Activated naive CD4-positive, alpha-beta T cell treated with anti-CD3 and anti-CD28 coated beads, Interleukin-2, amount 50 U/mL, for 24 hours (primary cell): Measurements from ENCODE around the gene FBXL12.
A peak's percentile ranks its signal among the peaks of the same experiment; 100 is the strongest.
"Not testable (repeated sequence)": the region's sequence is repeated elsewhere in the genome, so short reads cannot be mapped to it uniquely, and the experiment has no call there.

Experiments
- H3K27ac Mint-ChIP-seq: one replicate; pipeline ENCODE4 v1.8.0; 2021; ENCODE audit warnings: mild to moderate bottlenecking, mixed read lengths
- H3K27me3 Mint-ChIP-seq: one replicate; pipeline ENCODE4 v1.8.0; 2021; ENCODE audit warnings: mixed read lengths
- H3K36me3 Mint-ChIP-seq: one replicate; pipeline ENCODE4 v1.8.0; 2021; ENCODE audit warnings: mixed read lengths
- H3K4me1 Mint-ChIP-seq: one replicate; pipeline ENCODE4 v1.8.0; 2021; ENCODE audit warnings: mixed read lengths
- H3K4me3 Mint-ChIP-seq: one replicate; pipeline ENCODE4 v1.8.0; 2021; ENCODE audit warnings: mild to moderate bottlenecking, mixed read lengths
- H3K9me3 Mint-ChIP-seq: one replicate; pipeline ENCODE4 v1.8.0; 2021; ENCODE audit warnings: mixed read lengths

The FBXL12 gene

DNA sequence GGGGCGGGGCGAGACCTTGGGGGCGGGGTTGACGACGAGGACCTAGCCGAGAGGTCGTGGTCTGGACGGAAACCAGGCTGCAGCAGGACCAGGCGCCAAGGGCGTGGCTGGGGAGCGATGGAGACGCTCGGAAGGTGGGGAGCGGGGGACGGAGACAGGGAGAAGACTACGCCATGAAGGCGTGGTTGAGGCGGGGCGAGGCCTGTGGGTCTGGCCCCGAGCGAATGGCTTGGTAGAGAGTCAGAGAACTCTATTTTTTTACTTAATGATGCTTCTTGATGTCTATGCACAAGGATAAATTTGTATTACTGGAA, 674 bp upstream of the FBXL12 start:
- H3K4me3 Mint-ChIP-seq = peak overlapping the region; percentile 89
- H3K9me3 Mint-ChIP-seq = no peaks in the 10 kb centered on the region
- peaks cover 38% of the 10 kb centered on the region for H3K4me1 Mint-ChIP-seq
- H3K27me3 Mint-ChIP-seq = no peaks in the 10 kb centered on the region
- H3K36me3 Mint-ChIP-seq = peaks cover 11% of the 10 kb centered on the region
- peak overlapping the region; percentile 87 for H3K27ac Mint-ChIP-seq

DNA sequence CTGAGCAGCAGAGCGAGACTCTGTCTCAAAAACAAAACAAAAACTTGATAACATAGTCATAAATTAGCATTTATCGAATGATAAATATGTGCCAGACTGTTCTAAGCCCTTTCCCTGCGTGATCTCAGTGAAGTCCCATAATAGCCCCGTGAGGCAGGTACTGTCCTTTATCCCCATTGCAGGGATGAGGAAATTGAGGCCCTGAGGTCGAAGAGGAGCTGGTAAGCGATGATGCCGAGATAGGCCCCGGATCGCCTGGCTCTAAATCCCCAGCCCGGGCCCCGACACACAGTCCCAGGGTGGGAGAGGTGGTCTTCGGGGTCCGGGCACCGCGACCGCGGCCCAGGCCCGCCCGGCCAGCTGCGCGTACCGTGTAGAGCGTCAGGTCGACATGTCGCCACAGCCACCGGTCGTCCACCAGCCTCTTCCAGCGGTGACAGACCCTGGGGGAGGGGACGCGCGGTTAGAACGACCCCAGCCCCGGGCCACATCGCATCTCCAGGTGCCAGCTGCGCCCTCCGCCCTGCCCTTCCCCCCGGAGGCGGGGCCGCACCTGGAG, 625 bp downstream of the FBXL12 start:
- Mint-ChIP-seq H3K4me1 (peaks cover 42% of the 10 kb centered on the region), H3K4me3 (peak overlapping the region; percentile 89), H3K27ac (peak overlapping the region; percentile 87), H3K9me3 (no peaks in the 10 kb centered on the region), H3K27me3 (no peaks in the 10 kb centered on the region), H3K36me3 (peaks cover 13% of the 10 kb centered on the region)

DNA sequence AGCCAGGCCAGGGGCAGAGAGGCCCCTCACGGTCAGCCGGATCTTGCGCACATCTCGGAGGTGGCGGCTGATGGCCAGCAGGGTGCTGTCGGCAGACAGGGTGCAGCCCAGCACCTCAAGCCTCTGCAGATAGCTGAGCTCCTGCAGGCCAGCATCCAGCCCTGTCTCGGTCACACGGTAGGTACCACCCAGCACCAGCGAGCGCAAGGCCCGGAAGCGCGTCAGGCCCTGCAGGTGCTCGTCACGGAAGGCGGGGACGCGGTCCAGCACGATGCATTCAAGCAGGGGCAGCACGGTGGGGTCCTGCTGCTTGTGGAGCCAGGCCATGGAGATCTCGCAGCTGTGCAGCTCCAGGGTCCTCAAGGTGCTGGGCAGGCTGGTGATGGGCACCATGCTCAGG, 7.7 kb downstream of the FBXL12 start:
- no peak overlapping the region for H3K27ac Mint-ChIP-seq
- no peaks in the 10 kb centered on the region for H3K27me3 Mint-ChIP-seq
- peaks cover 41% of the 10 kb centered on the region for H3K4me1 Mint-ChIP-seq
- H3K4me3 Mint-ChIP-seq = no peak overlapping the region
- H3K9me3 Mint-ChIP-seq = no peaks in the 10 kb centered on the region
- peaks cover 10% of the 10 kb centered on the region for H3K36me3 Mint-ChIP-seq

DNA sequence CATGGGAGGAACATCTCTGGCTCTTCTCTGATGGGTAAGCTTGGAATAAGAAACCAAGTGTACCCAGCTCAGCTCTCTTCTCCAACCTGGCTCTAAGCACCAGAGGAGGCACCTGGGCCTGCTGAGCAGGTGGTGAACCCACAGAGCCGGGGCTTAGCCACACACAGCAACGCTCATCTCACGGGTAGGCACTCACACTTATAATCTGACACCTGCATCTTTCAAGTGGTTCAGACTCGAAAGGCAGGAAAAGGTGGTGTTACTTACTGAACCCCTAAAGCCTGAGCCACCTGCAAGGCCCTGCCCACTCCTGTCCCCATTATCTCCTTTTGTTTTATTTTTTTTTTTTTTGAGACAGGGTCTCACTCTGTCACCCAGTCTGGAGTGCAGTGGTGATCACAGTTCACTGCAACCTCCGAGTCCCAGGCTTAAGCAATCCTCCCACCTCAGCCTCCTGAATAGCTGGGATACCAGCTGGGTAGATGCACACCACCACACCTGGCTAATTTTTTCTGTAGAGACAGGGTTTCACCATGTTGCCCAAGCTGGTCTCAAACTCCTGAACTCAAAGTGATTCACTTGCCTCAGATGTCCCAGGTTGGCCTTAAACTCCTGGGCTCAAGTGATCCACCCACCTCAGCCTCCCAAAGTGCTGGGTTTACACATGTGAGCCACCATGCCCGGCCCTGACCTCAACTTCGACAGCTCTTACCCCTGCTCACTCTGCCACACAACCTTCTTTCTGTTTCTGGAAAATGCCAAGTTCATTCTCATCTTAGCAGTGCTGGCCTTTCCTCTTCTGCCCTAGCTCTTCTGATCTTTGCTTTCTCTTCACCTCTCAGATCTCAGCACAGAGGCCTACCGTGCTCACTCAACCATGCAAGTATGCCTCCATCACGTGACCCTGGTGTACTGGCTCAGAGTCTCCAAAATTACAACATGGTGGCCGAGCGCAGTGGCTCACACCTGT, 9.7 kb downstream of the FBXL12 start:
- Mint-ChIP-seq H3K4me1 (peaks cover 36% of the 10 kb centered on the region), H3K4me3 (peak overlapping the region; percentile 31), H3K27me3 (no peaks in the 10 kb centered on the region), H3K36me3 (peaks cover 8% of the 10 kb centered on the region), H3K9me3 (no peaks in the 10 kb centered on the region), H3K27ac (peak overlapping the region; percentile 69)

DNA sequence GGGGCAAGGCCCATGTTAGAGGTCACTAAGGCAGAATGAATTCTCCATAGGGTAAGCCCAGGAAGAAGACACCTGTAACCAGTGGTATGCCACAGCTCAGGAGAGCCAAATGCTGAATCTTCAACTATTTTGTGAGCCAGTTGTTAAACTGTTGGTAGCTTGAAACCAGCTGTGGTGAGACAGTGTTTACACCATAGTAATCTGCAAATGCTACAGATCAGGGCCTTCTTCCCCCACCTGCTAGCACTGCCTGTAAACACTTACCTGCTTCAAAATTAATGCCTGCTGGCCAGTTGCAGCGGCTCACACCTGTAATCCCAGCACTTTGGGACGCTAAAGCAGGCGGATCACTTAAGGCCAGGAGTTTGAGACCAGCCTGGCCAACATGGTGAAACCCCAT, 12.1 kb downstream of the FBXL12 start:
- H3K9me3 Mint-ChIP-seq = no peaks in the 10 kb centered on the region
- peaks cover 36% of the 10 kb centered on the region for H3K4me1 Mint-ChIP-seq
- no peak overlapping the region for H3K27ac Mint-ChIP-seq
- H3K36me3 Mint-ChIP-seq = peaks cover 6% of the 10 kb centered on the region
- no peaks in the 10 kb centered on the region for H3K27me3 Mint-ChIP-seq
- H3K4me3 Mint-ChIP-seq = no peak overlapping the region

DNA sequence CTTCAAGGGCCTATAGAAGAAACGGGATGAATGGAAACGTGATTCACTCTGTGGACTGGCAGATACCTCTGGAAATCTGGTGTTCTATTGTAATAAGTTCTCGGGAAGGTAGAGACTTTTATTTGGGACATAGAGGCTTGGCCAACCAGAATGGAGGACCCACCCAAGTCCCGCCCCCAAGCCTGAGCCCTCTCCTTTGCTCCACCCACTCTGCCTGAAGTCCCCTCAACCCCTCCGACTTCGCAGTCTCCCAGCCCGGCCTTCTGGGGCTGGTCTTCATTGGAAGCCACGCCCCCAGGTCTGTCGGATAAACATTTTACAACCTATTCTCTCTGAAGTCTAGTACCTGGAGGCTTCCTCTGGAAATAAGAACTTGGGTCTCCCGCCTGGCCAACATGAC, 16.9 kb downstream of the FBXL12 start:
- Mint-ChIP-seq H3K27me3 (no peaks in the 10 kb centered on the region), H3K4me3 (no peak overlapping the region), H3K27ac (no peak overlapping the region), H3K4me1 (peaks cover 27% of the 10 kb centered on the region), H3K36me3 (peaks cover 2% of the 10 kb centered on the region), H3K9me3 (no peaks in the 10 kb centered on the region)

DNA sequence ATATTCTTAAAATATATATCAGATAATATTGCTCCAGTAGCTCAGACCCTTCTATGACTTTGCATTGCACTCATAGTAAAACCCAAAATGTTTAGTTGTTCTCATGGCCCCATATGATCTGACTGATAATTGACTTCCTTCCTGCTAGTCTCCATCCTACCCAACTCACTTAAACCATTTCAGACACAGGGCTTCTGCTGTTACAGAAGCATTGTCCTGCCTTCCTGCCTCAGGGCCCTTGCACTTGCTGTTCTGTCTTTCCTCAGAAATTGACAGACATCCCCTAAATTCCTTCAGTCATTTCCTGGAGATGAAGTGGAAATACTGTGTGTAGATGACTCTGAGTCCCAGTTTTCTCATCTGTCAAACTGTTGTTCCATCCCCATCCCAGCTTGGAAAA, 19.7 kb downstream of the FBXL12 start:
- H3K36me3 Mint-ChIP-seq = peaks cover 2% of the 10 kb centered on the region
- no peaks in the 10 kb centered on the region for H3K9me3 Mint-ChIP-seq
- H3K4me3 Mint-ChIP-seq = no peak overlapping the region
- no peaks in the 10 kb centered on the region for H3K27me3 Mint-ChIP-seq
- no peak overlapping the region for H3K27ac Mint-ChIP-seq
- peaks cover 27% of the 10 kb centered on the region for H3K4me1 Mint-ChIP-seq

DNA sequence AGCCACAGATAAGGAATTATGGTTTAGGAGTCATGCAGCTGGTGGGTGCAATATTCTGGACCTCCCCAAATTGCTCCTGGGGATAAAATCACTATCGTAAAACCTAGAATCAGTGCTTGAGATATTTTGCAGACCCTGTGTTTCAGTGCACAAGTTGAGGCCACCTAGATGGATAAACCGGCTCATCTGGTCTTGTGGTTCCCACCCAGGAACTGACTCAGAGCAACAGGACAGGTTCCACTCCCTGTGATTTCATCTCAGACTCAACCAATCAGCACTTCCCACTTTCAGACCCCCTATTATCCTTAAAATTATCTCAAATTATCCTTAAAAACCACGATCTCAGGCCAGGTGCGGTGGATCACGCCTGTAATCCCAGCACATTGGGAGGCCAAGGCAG, 21.0 kb downstream of the FBXL12 start:
- Mint-ChIP-seq H3K9me3 (no peaks in the 10 kb centered on the region), H3K27ac (no peak overlapping the region), H3K4me1 (peaks cover 27% of the 10 kb centered on the region), H3K4me3 (no peak overlapping the region), H3K36me3 (no peaks in the 10 kb centered on the region), H3K27me3 (no peaks in the 10 kb centered on the region)

DNA sequence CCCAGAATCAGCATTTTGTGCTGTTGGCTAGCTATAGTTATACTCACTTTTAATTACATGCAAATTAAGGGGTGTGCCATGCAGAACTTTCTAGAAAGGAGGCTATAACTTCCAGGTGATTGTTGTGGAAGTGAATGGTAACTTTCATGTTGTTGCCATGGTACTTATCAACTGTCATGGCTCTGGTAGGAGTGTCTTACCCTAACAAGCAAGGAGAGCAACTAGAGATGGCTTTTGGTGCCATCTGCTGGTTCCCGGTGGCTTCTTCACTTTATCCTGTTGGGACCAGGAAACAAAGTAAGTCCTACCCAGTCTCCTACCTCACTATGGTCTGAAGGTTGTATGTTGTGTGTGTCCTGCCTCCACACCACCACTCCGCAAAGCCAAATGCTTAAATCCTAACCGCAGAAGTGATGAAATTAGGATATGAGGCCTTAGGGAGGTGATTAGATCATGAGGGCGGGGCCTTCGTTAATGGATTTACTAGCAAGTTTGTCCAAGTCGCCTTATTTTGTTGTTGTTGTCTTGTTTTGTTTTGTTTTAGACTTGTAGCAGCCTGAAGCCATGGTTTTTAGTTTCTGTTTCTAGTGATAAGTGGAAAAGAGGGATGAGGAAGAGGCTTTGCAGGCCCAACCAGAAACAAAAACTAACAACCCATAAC, 22.6 kb downstream of the FBXL12 start:
- H3K36me3 Mint-ChIP-seq = no peaks in the 10 kb centered on the region
- H3K4me3 Mint-ChIP-seq = no peak overlapping the region
- H3K4me1 Mint-ChIP-seq = peaks cover 32% of the 10 kb centered on the region
- peak overlapping the region; percentile 68 for H3K27ac Mint-ChIP-seq
- no peaks in the 10 kb centered on the region for H3K27me3 Mint-ChIP-seq
- no peaks in the 10 kb centered on the region for H3K9me3 Mint-ChIP-seq

DNA sequence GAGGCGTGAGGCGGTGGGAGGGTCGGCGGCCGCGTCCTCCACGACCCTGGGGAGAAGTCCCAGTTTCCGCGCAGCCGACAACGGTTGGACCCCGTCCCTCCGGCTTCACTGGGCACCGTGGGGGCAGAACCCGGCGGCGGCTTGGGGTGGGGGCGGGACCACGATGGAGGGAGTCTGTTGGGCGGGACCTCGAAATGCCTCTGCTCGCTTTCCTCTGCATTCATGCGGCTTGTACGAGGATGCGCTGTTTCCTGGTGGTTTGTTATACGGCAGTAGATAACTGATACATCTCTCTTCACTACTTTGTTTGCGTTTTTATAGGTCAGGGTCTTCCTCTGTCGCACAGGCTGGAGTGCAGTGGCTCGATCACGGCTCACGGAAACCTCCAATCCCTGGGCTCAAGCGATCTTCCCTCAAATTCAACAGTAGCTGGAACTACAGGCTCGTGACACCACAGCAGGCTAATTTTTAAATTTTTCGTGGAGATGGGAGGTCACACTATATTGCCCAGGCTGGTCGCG, 25.7 kb downstream of the FBXL12 start:
- H3K27ac Mint-ChIP-seq = peak overlapping the region; percentile 93
- no peaks in the 10 kb centered on the region for H3K27me3 Mint-ChIP-seq
- no peaks in the 10 kb centered on the region for H3K9me3 Mint-ChIP-seq
- no peaks in the 10 kb centered on the region for H3K36me3 Mint-ChIP-seq
- H3K4me3 Mint-ChIP-seq = peak overlapping the region; percentile 84
- H3K4me1 Mint-ChIP-seq = peaks cover 28% of the 10 kb centered on the region

DNA sequence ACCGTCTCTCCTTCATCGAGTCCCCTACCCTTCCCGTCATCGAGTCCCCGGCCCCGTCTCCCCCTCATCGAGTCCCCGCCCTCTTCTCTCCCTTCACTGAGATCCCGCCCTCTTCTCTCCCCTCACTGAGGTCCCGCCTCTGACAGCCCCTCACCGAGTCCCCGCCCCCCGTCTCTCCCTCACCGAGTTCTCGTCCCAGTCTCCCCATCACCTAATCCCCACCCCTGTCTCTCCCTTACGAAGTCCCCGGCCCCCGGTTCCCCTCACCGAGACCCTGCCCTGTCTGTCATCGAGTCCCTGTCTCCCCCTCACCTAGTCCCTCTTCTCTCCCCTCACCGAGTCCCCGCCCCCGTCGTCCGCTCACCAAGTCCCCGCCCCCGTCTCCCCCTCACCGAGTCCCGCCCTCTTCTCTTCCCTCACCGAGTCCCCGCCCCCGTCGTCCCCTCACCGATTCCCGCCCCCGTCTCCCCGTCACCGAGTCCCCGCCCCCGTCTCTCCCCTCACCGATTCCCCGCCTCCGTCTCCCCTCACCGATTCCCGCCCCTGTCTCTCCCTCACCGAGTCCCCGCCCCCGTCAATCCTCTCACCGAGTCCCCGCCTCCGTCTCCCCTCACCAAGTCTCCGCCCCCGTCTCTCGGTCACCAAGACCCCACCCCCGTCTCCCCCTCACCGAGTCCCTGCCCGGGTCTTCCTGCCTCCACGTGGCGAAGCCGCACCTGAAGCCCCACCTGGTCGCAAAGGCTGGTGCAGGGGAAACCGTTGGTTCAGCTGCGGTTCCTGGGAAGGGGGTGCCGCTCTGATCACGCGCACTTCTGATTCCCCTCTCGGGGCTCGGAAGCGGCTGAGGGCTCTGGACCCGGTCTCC, 26.4 kb downstream of the FBXL12 start:
- Mint-ChIP-seq H3K27me3 (no peaks in the 10 kb centered on the region), H3K9me3 (no peaks in the 10 kb centered on the region), H3K4me3 (peak overlapping the region; percentile 84), H3K27ac (peak overlapping the region; percentile 91), H3K4me1 (peaks cover 28% of the 10 kb centered on the region), H3K36me3 (no peaks in the 10 kb centered on the region)

DNA sequence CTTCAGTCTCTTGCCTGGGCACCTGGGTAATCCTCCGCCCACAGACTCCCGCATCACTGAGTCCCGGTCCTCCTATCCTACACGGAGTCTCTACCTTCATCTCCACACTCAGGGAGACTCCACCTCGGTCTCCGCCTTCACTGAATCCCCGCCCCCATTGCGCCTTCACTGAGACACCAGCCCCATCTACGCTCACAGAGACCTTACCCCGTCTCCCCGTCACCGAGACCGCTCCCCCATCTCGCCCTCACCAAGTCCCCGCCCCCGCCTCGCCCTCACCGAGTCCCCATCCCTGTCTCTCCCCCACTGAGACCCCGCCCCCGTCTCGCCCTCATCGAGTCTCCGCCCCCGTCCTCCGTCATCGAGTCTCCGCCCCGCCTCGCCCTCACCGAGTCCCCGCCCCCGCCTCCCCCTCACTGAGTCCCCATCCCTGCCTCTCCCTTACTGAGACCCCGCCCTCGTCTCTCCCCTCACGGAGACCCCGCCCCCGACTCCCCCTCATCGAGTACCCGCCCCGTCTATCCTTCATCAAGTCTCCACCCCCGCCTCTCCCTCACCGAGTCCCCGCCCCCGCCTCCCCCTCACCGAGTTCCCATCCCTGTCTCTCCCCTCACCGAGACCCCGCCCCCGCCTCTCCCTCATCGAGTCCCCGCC, 27.2 kb downstream of the FBXL12 start:
- no peaks in the 10 kb centered on the region for H3K36me3 Mint-ChIP-seq
- peaks cover 28% of the 10 kb centered on the region for H3K4me1 Mint-ChIP-seq
- H3K27ac Mint-ChIP-seq = peak overlapping the region; percentile 91
- H3K9me3 Mint-ChIP-seq = no peaks in the 10 kb centered on the region
- no peaks in the 10 kb centered on the region for H3K27me3 Mint-ChIP-seq
- peak overlapping the region; percentile 93 for H3K4me3 Mint-ChIP-seq

DNA sequence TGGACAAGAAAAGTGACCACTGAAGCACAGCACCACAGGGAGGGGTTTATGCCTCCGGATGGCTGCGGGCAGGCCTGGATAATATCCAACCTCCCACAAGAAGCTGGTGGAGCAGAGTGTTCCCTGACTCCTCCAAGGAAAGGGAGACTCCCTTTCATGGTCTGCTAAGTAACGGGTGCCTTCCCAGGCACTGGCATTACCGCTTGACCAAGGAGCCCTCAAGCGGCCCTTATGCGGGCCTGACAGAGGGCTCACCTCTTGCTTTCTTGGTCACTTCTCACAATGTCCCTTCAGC, 27.9 kb downstream of the FBXL12 start:
- H3K4me3 Mint-ChIP-seq = peak overlapping the region; percentile 93
- H3K36me3 Mint-ChIP-seq, H3K9me3 Mint-ChIP-seq, H3K27ac Mint-ChIP-seq, H3K27me3 Mint-ChIP-seq: not testable (repeated sequence)
- peaks cover 21% of the 10 kb centered on the region for H3K4me1 Mint-ChIP-seq

DNA sequence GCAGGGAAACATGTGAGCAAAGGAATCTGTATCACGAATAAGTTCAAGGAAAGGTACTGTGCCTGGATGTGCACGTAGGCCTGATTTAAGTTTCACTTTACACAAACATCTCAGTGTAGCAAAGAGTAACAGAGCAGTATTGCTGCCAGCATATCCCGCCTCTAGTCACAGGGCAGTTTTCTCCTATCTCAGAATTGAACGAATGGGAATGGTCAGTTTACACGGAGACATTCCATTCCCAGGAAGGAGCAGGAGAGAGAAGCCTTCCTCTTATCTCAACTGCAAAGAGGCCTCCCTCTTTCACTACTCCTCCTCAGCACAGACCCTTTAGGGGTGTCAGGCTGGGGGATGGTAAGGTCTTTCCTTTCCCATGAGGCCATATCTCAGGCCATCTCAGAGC, 29.3 kb downstream of the FBXL12 start:
- not testable (repeated sequence) for H3K27me3 Mint-ChIP-seq, H3K9me3 Mint-ChIP-seq
- peak overlapping the region; percentile 37 for H3K27ac Mint-ChIP-seq

DNA sequence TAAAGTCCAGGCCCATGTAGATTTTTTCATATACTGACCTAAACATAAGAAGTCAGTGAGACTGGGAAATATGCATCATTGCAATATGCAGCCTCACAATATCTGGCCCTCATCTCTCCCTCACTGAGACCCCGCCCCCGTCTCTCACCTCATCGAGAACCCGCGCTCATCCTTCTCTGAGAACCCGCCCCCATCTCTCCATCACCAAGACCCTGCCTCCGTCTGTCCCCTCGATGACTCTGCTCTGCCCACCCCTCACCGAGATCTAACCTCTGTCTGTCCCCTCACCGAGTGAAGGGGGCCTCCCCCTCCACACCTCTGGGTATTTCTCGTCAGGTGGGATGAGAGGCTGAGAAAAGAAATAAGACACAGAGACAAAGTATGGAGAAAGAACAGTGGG, 29.8 kb downstream of the FBXL12 start:
- H3K27ac Mint-ChIP-seq = no peak overlapping the region
- H3K4me3 Mint-ChIP-seq = no peak overlapping the region
- peaks cover 32% of the 10 kb centered on the region for H3K4me1 Mint-ChIP-seq
- no peaks in the 10 kb centered on the region for H3K36me3 Mint-ChIP-seq
- no peaks in the 10 kb centered on the region for H3K9me3 Mint-ChIP-seq
- no peaks in the 10 kb centered on the region for H3K27me3 Mint-ChIP-seq

More for the DNA sequence above, 29.3 kb downstream of the FBXL12 start:
- peaks cover 27% of the 10 kb centered on the region for H3K4me1 Mint-ChIP-seq
- H3K36me3 Mint-ChIP-seq, H3K4me3 Mint-ChIP-seq: not testable (repeated sequence)
